HL-60 (cell line): ENCODE data around the gene RNASEH2C.

ENCODE experiments used
- DNase-seq, 2 experiments: peaks; one replicate each; pipeline ENCODE4 v3.0.0-alpha.2; 2010 to 2020; ENCODE audit warnings: low read depth in 1 of 2, low spot score in 1 of 2
- H3K27ac ChIP-seq: fragments of 250-450 bp; sonication (Bioruptor Pico); replicated peaks from 2 replicates; pipeline ENCODE4 v1.5.1; 2020; ENCODE audit warnings: mild to moderate bottlenecking, moderate library complexity
- H3K27me3 ChIP-seq: fragments of 250-450 bp; sonication (Bioruptor Pico); 2 replicates; pipeline ENCODE4 v1.5.1; 2021; ENCODE audit warnings: mild to moderate bottlenecking, moderate library complexity; ENCODE audit not compliant: insufficient read depth, poor library complexity, severe bottlenecking
- H3K4me3 ChIP-seq: replicated peaks from 2 replicates; pipeline ENCODE4 v1.5.1; 2011; ENCODE audit warnings: mild to moderate bottlenecking, control low read depth, low read length; ENCODE audit not compliant: insufficient read depth
- CTCF ChIP-seq: IDR thresholded peaks from one replicate; pipeline ENCODE4 v1.5.1; 2011; ENCODE audit warnings: low read length, control low read depth, inconsistent platforms; ENCODE audit not compliant: insufficient read depth
- GABPA ChIP-seq: IDR thresholded peaks from 2 replicates; pipeline ENCODE4 v1.6.1; 2012; ENCODE audit warnings: low read depth
- POLR2AphosphoS5 ChIP-seq: IDR thresholded peaks from 2 replicates; pipeline ENCODE4 v1.6.1; 2012; ENCODE audit warnings: low read depth
- REST ChIP-seq: IDR thresholded peaks from 2 replicates; pipeline ENCODE4 v1.6.1; 2012; ENCODE audit warnings: low read depth; ENCODE audit not compliant: insufficient replicate concordance
- SPI1 ChIP-seq: IDR thresholded peaks from 2 replicates; pipeline ENCODE4 v1.6.1; 2012; ENCODE audit warnings: low read depth, mild to moderate bottlenecking, borderline replicate concordance

The RNASEH2C gene

GRCh38 chr11:65701686-65702085 is 18.9 kb downstream of the RNASEH2C start:
- TF ChIP-seq SPI1 (no peak), GABPA (no peak), POLR2AphosphoS5 (no peak), CTCF (no peak), REST (no peak)
- no peak for DNase-seq
- no peak overlapping the region for H3K27ac ChIP-seq
- no peak overlapping the region for H3K4me3 ChIP-seq
- H3K27me3 ChIP-seq: no peaks in the 10 kb centered on the region

GRCh38 chr11:65700399-65700798 is 20.2 kb downstream of the RNASEH2C start:
- no peaks in the 10 kb centered on the region for H3K27me3 ChIP-seq
- no peak overlapping the region for H3K4me3 ChIP-seq
- no peak overlapping the region for H3K27ac ChIP-seq
- TF ChIP-seq GABPA: no peak
- no peak for TF ChIP-seq SPI1
- no peak for DNase-seq

GRCh38 chr11:65699306-65699705 is 21.3 kb downstream of the RNASEH2C start:
- TF ChIP-seq REST (no peak), CTCF (no peak), GABPA (no peak), POLR2AphosphoS5 (no peak), SPI1 (no peak)

GRCh38 chr11:65698205-65698604 is 22.4 kb downstream of the RNASEH2C start:
- no peak for DNase-seq
- TF ChIP-seq REST: no peak
- no peak for TF ChIP-seq POLR2AphosphoS5
- TF ChIP-seq GABPA: no peak
- no peak for TF ChIP-seq CTCF
- TF ChIP-seq SPI1: no peak
- Histone ChIP-seq H3K27me3 (no peaks in the 10 kb centered on the region), H3K27ac (no peak overlapping the region), H3K4me3 (no peak overlapping the region)

More at GRCh38 chr11:65699306-65699705, 21.3 kb downstream of the RNASEH2C start:
- no peaks in the 10 kb centered on the region for H3K27me3 ChIP-seq
- DNase-seq: no peak
- no peak overlapping the region for H3K4me3 ChIP-seq
- no peak overlapping the region for H3K27ac ChIP-seq
